Esophagus squamous epithelium (tissue), 4 donors: ENCODE data around the gene PKM.

Source experiments
- CTCF ChIP-seq, 6 experiments: fragments of 450-650 bp in 4 of 6; fragments of 200-600 bp in 2 of 6; sonication (generic) in 2 of 6; IDR thresholded peaks; one replicate each; pipeline ENCODE4 v1.5.1; 2016 to 2019; ENCODE audit warnings: antibody characterized with exemption in 6 of 6, mild to moderate bottlenecking in 4 of 6, moderate library complexity in 4 of 6
- POLR2A ChIP-seq, 4 donors: fragments of 450-650 bp; IDR thresholded peaks; one replicate each; pipeline ENCODE4 v1.6.1; 2017; ENCODE audit warnings: antibody characterized with exemption in 4 of 4, mild to moderate bottlenecking in 4 of 4, moderate library complexity in 3 of 4

- no peak for TF ChIP-seq CTCF (IDR thresholded peaks at IDR 0.05)
- no peak for TF ChIP-seq POLR2A (IDR thresholded peaks at IDR 0.05)
Measured at GRCh38 chr15:72174551-72175165, 56.3 kb downstream of the PKM start.
